GM18508 (cell line): ENCODE measurements around the gene CCT6A.
"Not testable (repeated sequence)": the region's sequence is repeated elsewhere in the genome, so short reads cannot be mapped to it uniquely, and the experiment has no call there.

Experiments
- ATAC-seq: cut with Tn5 transposase; IDR thresholded peaks from one replicate; pipeline ENCODE4 v1.9.1; 2021; ENCODE audit warnings: moderate number of reproducible peaks; ENCODE audit not compliant: insufficient read depth, unreplicated experiment

CCT6A gene

DNA sequence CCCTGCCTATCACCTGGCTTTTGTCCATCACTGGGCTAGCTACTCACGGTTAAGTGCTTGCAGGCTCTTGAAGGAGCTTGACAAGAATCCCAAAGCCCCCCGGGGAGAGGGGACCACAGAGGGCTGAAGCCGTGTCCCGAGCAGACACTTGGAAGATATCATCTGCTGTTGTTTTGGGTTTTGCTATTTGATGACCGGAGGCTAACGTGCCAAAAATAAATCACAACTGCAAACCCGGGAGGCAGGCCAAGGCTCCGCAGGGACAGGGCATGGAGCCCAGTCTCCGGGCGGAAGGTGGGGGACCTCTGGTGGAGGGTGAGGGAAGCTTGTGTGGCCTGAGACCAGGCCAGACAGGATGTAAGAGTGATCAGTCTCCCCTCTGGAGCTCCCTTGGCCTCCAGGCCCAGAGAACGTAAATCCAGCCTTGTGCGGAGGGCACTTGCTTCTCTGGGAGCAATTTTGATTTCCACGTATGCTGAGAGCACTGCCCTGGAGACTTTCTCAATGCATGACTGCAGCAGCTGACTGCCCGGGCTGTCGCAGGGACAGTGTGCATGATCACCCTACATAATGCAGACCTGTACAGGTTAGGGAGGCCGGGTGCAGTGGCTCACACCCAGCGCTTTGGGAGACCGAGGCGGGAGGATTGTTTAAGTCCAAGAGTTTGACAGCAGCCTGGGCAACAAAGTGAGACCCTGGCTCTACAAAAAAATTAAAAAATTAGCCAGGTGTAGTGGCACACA, 41.4 kb downstream of the CCT6A start, which contains the start of gene PHKG1:
Gene PHKG1 (minus strand): TSS at position 164 of the 743 bp plus-strand sequence. CDS start 4,011 bp downstream, outside the sequence.
- no peak for ATAC-seq

DNA sequence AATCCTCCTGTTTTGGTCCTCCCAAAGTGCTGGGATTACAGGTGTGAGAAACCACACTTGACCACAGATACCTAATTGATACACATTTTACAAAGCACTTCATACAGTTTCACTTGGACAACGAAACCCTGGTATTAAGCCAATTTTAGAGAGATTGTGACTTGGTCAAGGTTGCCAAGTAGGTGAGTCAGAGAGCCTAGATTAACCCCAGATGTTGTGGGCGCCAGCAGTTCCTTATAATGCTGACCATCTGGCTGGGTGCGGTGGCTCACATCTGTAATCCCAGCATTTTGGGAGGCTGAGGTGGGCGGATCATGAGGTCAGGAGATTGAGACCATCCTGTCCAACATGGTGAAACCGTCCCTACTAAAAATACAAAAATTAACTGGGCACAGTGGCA, 46.1 kb downstream of the CCT6A start:
- ATAC-seq = no peak

DNA sequence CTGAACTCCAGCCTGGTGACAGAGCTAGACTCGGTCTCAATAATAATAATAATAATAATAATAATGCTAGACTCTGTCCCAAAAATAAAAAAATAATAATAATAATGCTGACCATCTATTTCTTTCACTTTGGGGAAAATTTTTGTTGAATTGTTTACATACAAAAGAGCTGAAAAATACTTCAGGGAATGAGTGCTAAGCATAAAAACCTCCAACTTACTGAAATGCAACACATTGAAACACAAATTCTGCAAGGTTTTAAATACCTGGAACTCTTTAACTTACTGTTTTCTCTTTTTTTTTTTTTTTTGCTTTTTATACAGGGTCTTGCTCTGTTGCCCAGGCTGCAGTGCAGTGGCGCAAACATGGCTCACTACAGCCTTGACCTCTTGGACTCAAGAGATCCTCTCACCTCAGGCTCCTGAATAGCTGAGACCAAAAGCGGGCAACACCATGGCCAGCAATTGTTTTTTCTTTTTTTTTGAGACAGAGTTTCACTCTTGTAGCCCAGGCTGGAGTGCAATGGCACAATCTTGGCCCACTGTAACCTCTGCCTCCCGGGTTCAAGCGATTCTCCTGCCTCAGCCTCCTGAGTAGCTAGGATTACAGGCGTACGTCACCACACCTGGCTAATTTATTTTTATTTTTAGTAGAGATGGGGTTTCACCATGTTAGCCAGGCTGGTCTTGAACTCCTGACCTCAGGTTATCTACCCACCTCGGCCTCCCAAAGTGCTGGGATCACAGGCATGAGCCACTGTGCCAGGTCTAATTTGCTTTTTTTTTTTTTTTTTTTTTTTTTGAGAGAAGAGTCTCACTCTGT, 46.8 kb downstream of the CCT6A start:
- ATAC-seq = not testable (repeated sequence)

DNA sequence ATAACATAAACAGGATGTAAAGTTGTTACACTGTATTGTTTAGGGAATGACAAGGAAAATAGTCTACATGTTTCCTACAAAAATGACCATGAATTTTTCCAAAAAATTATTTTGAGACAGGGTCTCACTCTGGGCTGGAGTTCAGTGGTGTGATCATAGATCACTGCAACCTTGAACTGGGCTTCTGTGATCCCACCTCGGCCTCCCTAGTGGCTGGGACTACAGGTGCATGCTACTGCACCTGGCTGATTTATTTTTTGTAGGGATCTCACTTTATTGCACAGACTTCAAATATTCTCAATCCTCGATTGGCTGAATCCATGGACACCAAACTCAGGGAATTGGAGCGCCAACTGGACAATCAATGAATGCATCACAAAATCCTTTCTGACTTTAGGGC, 48.1 kb downstream of the CCT6A start:
- ATAC-seq = no peak

DNA sequence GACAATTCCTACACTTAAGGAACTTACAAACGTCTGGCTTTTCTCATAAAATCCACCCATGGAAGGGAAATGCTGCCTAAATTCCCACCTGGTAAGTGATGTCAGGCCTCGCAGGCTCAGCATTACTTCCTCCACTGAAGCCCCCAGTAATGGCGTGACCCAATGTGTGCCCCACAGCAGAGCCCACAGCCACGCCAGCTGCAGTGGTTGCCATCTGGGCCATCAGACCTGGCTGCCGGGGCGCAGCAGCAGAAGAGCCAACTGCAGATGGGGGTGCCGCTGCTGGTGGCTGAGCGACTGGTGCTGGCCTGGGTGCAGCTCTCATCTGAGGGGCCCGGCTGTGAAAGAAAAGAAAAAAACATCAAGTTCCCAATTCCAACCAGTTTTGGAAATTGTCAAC, 52.6 kb downstream of the CCT6A start:
- ATAC-seq = not testable (repeated sequence)

DNA sequence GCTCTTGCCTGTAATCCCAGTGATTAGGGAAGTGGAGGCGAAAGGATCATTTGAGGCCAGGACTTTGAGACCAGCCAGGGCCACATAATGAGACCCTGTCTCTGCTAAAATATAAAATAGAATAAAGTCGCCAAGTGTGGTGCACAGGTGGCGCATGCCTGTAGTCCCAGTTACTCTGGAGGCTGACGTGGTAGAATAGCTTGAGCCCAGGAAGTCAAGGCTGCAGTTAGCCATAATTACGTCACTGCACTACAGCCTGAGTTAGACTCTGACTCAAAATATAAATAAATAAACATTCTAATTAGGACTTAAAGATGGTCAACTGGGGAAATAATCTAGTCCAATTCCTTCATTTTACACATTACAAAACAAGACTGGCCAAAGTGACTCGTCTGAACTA, 53.9 kb downstream of the CCT6A start:
- no peak for ATAC-seq

DNA sequence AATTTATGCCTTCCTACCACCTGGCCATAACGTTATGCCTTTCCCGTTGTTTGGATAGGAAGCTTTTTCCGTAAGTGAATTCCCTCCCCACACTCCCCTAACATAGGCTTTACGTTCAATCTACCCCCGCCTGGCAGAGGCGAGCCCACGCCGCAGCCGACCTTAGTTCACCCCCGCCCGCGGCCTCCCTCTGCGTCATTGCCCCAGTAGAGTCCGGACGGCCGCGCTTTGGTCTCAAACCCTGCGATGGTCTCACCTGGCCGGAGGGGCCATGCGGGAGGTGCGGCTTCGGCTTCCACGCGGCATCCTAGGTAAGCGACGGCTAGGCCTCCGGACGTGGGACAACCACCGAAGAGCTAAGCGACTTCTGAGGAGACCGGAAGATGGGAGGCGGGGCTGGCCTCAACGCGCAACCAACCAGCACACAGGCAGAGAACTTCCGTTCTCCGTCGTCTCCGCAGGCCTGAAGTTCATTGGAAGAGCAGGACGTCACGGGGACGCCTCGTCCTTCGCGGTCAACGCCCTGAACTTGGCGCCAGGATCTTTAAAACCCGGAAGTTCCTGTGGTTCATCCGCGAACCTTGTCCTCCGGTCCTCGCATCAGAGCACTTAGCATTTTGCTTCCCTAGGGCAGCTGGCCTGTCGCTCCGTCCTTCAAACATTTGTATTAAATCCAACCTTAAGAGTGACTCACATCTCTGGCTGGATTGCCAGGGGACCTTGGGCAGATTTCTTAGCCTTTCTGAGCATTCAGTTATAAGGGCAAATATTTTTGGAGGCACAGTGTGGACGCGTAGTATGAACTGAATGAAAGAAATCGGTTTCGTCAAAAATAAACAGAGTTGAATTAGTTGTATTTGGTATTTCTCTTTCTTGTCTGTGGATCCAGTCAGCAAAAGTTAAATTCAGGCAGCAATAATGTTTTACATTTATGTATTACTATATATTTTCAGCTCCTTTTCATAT, 54.8 kb downstream of the CCT6A start, which contains the start of gene CHCHD2:
Gene CHCHD2 (minus strand): TSS at position 369 of the 966 bp plus-strand sequence. CDS start 63 bp downstream, at position 306.
- peak; percentile 99 for ATAC-seq

DNA sequence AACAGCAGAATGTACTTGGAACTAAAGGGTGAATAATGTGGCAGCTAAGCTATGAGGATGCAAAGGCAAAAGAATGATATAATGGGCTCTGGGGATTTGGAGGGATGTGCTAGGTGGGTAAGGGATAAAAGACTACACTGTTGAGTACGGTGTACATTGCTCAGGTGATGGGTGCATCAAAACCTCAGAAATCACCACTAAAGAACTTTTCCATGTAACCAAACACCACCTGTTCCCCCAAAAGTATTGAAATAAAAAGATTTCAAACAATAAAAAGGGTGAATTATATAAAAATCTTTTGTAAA, 56.3 kb downstream of the CCT6A start:
- no peak for ATAC-seq

DNA sequence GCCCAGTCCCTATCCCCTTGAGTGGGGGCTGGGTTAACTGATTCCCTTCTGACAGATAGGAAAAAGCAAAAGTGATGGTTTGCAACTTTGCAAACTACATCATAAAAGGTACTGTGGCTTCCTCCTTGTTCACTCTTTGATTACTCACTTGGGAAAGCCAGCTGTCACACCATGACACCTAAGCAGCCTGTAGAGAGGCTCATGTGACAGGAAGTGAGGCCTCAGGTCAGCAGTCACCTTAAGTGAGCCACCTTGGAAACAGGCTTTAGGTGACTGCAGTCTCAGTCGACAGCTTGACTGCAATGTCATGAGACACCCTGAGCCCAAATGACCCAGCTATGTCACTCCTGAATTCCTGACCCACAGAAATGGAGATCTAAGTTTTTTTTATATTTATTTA, 59.0 kb downstream of the CCT6A start:
- ATAC-seq = no peak

DNA sequence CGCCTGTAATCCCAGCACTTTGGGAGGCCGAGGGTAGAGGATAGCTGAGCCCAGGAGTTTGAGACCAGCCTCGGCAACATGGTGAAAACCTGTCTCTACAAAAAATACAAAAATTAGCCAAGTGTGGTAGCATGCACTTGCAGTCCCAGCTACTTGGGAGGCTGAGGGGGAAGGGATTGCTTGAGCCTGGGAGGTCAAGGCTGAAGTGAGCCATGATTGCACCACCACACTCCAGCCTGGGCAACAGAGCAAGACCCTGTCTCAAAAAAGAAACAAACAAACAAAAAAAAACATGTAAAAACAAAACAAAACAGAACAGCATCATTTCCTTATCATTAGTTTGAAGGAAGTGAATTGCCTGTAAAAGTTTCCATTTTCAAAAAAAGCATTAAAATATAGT, 60.7 kb downstream of the CCT6A start:
- ATAC-seq = not testable (repeated sequence)
